Suppressor macrophage (primary cell): ENCODE results near the gene REXO4.
"Not testable (repeated sequence)": the region's sequence is repeated elsewhere in the genome, so short reads cannot be mapped to it uniquely, and the experiment has no call there.

Source experiments
- DNase-seq, 4 experiments: peaks; one replicate each; pipeline ENCODE4 v3.0.0-alpha.2; 2020 to 2022

REXO4 gene

DNA sequence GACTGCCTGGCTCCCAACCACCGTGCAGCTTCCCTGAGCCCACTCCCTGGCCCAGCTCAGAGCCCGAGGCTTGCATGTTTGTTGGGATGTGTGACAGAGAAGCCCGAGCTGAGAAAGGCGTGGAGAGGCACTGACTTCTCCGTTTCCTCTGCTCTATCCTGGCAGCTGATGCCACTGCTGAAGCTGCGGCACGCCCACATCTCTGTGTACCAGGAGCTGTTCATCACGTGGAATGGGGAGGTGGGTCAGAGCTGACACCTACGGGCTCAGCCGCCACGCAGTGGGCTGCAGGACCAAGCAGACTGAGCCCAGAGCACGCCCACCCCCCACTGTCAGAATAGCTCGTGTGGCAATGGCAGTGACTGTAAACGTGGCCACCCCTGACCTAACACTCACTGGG lies 32.4 kb downstream of the REXO4 start:
- no peak for DNase-seq

DNA sequence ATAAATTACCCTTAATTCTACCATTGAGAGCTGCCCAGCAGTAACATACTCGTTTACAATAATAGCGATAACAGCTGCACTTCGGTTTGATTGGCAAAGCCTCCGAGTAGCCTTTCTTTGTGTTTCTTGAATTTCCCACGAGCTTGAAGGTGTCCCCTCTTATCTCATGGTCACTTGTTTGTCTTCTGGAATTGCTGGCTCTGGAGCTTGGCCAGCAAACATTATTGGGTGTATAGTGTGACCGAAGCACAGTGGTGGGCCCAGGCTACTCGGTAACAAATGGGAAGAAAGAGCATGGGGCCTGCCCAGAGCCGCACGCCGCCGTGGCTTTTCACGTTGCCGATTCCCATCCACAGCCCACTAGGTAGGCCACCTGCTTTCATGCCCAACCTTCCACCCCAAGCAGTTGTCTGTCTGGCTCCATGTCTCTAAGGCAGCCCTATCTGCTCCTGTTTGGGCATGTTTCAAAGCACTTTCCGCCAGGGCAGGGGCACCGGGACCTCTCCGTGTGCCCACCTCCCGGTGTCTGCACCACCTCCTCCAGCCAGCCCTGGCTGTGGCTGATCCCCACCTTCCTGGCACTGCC lies 33.0 kb downstream of the REXO4 start:
- DNase-seq = no peak

DNA sequence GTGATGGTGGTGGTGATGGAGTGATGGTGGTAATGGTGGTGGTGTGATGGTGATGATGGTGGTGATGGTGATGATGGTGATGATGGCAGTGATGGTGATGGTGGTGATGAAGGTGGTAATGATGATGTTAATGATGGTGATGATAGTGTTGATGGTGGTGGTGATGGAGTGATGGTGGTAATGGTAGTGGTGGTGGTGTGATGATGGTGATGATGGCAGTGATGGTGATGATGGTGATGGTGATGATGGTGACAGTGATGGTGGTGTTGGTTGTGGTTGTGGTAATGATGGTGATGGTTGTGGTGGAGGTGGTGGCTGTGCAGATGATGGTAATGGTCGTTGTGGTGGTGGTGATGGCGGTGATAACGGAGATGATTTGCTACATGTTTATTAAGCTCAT lies 34.4 kb downstream of the REXO4 start:
- DNase-seq = no peak

DNA sequence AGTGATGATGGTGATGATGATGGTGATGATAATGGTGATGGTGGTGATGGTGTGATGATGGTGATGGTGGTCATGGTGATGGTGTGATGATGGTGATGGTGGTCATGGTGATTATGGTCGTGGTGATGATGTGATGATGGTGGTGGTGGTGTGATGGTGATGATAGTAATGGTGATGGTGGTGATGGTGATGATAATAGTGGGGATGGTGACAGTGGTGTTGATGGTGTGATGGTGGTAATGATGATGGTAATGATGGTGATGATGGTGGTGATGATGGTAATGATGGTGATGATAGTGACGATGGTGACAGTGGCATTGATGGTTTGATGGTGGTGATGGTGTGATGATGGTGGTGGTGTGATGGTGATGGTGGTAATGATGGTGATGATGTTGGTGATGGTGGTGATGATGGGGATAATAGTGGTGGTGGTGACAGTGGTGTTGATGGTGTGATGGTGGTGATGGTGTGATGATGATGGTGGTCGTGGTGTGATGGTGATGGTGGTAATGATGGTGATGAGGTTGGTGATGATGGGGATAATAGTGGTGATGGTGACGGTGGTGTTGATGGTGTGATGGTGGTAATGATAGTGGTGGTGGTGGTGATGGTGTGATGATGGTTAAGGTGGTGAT lies 35.2 kb downstream of the REXO4 start:
- no peak for DNase-seq

DNA sequence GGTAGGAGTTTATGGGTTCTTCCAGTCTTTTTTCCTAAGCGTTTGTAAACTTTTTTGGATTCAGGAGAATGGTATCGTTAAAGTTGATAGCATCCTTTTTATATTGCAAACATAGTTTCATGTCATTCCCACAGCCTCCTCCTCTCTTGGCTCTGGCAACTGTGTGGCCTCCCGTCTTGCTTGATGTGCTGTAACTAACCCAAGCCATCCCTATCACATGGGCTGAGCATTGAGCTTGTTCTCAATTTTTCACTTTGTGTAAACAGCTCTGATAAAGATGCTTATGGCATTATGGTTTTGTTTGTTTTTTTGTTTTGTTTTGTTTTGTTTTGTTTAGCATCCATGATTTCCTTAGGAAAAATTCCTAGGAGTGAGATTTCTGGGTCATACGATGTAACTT lies 37.1 kb downstream of the REXO4 start:
- no peak for DNase-seq

DNA sequence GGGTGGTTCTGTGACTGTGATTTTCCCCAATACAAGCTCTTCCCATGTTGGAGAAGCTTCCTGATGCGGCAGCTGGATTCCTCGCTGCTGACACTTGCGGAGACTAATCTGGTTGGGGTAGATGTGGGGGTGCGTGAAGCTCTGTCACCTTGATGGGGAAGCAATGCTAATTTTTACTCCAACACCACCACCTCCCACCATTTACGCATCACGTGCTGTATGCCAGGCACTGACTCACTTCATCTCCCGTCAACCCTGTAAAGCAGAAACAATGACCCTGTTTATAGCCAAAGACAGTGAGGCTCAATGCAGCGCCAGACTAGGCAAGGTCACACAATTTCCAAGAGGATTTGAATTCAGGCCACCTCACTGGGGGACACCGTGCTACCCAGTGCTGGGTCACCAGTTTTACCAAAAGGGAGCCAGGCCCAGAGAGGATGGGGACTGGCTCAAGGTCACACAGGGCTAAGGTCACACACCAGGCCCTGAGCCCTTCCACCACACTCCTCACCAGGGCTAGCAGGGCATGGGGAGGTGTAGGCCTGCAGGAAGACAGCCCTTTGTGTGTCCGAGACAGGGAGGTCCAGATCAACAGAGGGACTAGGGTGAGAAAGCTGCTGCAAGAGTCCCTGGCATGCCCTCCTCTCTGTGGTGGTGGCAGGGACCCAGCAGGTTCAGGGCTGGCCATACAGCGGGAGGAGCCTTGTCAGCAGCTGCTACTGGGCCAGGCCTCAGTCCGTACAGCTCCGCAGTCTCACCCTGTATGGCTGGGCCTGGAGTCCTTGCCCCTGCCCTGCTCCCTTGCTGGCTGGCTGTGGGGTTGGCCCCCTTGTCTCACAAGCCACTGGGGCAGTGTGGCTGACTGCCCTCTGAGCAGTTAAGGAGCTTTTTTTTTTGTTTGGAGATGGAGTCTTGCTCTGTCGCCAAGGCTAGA lies 38.4 kb downstream of the REXO4 start:
- DNase-seq = no peak

DNA sequence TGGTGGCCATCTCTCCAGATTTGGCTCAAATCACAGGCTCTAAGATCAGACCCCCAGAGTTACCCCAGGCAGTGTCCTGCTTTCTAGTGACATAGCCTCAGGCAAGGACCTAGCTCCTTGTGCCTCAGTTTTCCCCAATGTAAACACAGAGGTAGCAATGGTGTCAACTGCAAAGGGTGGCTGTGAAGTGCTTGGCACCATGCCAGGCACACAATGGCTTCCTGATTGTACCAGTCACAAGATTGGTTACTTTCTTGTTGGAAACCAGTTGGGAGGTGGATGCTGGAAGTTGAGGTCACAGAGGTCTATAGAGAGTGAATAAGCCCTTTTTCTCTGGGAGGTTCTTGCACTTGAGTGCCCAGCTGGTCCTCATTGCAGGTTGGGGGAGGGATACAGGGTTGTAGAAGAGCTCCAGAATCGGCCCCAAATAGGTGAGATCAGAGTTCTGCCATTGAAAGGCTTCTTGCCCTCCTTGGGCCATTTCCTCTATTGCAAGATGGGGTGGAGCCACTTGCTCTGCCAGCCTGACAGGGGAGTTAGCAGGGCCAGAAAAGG lies 39.3 kb downstream of the REXO4 start:
- no peak for DNase-seq

DNA sequence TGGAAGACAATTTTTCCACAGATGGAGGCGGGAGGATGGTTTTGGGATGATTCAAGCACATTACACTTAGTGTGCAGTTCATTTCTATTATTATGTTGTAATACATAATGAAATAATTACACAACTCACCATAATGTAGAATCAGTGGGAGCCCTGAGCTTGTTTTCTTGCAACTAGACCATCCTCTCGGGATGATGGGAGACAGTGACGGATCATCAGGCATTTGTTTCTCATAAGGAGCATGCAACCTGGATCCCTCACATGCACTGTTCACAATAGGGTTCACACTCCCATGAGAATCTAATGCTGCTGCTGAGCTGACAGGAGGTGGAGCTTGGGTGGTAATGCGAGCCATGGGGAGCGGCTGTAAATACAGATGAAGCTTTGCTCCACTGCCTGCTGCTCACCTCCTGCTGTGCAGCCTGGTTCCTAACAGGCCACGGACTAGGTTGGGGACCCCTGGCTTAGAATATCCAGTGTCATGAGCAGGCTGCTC lies 40.0 kb downstream of the REXO4 start:
- DNase-seq = no peak

DNA sequence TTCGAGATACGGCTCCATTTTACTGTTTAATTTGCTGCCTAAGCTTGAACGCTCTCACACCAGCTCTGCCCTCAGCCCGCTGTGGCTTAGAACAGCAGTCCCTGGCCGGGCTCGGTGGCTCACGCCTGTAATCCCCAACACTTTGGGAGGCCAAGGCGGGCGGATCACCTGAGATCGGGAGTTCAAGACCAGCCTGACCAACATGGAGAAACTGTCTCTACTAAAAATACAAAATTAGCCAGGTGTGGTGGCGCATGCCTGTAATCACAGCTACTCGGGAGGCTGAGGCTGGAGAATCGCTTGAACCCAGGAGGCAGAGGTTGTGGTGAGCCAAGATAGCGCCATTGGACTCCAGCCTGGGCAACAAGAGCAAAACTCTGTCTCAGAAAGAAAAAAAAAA lies 40.5 kb downstream of the REXO4 start:
- not testable (repeated sequence) for DNase-seq

DNA sequence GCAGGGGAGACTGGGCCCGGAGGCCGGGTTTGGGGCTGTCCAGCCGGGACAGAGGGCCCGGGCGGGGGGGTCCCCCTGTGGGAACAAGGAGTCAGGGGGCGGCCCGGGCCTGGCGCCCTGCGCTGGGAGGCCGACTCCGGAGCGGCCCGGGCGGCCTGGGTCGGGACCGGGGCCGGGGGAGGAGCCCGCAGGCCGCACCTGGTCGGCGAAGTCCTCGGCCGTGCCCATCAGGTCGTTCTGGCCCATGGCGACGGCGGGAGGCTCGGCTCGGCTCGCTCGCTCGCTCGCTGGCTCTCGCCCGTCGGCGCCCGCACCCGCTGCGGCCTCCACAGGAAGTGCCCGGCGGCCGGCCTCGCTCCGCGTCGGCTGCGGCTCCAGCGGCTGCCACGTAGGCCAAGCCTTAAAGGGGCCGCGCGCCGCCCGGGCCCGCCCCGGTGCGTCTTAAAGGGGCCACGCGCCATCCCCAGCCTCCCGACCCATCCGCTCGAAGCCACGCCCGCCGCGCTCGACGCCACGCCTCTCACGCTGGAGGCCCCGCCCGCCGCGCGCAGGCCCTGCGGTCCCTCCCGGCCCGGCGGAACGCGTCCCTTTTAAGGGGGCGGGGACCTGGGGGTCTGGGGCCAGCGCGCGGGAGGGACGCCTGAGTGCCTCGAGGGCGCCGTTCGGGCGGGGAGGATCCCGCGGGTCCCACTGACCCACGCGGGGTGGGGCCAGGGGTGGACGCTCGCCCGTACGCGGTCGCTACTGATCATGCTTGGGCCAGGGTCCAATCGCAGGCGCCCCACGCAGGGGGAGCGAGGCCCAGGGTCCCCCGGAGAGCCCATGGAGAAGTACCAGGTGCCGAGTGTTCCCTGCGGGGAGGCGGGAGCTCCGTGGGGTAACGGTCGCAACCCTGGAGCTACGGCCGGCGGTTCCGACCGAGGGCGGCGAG lies 41.8 kb downstream of the REXO4 start, which contains the start of the genes STKLD1 and SURF4:
Gene STKLD1 (plus strand): TSS at position 643 of the 931 bp plus-strand sequence. CDS start 108 bp downstream, at position 751.
Gene SURF4 (minus strand): TSS at position 337 of the 931 bp plus-strand sequence. CDS start 91 bp downstream, at position 246.
- peak; percentile 98 to 100 (median 98) for DNase-seq

DNA sequence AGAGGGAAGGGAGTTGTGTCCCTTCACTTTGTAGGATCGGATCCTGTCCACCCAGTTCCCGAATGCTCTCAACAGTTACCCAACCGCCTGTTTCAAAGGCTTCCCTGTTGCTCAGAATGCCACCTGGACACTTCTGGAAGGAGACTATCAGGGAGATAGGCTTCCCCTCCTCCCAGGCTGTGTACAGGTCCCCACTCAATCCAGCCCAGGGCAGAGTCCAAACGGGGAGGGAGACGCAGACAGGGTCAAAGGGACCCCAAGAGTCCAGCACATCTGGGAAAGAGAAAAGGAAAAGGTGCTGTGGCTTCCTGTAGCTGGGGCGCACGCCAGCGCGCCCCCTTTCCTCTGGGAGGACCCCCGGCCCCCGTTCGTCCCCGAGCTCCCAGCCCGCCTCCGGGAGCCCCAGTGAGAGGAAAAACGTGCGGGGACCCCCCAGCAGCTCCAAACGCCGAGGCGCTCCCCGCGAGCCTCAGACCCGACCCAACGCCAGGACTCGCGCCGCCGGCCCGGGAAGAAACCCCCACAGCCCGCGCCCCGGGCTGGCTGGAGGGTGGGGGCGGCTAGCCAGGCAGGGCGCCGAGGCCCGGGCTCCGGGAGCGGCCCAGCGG lies 42.6 kb downstream of the REXO4 start:
- peak; percentile 27 to 64 (median 60) for DNase-seq

DNA sequence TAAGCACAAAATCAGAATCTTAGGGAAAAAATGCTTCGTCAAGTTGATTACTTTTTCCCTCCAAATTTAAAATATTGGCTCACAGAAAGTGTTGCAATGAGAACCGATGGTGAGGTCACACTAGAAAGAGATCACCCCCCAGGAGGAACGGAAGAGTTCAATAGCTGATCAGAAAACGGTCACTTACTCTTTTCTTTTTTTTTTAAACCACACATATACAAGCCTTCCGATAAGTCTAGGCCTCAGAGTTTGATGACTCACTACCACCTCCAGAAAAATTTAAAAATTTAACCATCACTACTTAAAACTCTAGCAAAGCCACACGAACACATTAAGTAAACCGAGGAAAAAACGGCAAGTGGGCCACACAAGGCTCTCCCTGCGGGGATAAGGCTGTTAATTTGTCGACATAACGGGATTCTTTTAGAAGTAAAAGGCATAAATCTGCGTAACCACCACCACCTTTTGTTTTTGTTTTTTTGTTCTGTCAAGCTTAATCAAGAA lies 43.1 kb downstream of the REXO4 start:
- peak in 2 of 4 experiments; percentile 54 to 57 for DNase-seq

DNA sequence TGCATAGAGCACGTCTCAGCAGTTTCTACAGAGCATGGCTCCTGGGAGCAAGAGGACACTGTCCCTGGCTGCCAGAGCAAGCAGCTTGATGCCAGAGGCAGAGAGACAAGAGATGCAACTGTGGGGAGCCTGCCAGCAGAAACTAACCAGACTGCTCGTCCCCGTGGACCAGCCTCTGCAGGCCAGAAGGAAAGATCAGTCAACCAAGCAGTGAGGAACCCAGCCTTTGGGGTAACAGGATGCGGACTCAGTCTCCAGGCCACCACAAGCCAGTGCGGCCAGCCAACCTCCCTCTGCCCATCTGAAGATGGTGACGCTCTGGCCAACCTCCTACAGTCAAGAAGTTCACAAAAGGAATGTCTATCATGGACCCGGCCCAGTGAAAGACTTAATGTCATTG lies 45.7 kb downstream of the REXO4 start:
- no peak for DNase-seq

DNA sequence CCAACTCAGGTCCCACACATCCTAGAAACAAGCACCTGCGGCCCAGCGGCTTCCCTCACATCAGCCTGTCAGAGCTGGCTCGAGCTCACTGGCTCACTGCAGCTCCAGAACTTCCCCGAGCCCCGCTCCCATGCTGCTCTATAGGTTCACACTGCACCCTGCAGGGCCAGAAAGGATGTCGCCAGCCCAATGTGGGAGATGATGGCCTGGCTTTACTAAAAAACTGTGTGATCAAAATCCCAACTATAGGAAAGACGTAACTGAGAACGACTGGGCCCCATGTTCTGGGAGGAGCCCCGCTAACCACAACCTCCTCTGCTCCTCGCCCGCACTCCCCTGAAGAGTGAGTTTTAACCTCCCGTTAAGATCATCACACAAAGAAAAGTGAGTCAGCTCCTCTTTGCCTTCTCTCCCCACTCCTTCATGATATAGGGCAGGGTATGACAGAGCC lies 46.5 kb downstream of the REXO4 start:
- peak in 2 of 4 experiments; percentile 31 to 45 for DNase-seq

DNA sequence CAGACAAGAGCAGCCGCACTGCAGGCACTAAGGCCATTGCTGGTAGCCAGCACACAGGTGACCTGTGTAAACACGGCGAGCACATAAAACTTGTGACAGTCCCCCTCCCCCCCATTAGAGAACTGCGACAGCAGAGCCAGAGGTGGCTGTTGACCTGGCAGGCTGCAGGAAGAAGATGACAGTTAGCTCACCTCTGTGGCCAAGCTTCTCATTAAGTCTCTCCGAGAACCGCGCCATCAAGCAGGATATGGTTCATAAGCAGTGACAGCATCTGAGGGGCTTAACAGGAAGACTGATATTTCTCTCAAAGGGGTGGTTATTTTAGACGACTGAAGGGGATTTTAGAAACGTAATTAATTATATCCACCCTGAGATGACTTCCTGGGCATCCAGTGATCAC lies 47.1 kb downstream of the REXO4 start:
- no peak for DNase-seq

DNA sequence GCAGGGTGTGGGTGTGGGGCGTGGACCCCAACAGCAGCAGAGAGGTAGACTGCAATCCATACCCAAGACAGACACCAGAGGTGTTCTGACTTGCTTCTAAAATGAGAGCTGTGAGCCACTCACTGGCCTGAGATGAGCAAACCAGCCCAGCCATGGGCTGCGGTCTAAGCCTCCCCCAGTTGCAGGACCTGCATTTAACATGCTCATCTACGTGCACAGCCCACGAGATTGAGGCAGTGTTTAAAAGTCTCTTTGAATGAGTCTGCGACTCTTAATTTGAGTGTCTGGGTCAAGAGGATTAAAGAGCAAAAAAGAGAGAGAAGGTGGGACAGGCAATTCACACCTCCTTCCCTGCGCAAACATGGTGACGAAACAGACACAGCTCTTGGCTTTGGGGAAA lies 47.9 kb downstream of the REXO4 start:
- no peak for DNase-seq

DNA sequence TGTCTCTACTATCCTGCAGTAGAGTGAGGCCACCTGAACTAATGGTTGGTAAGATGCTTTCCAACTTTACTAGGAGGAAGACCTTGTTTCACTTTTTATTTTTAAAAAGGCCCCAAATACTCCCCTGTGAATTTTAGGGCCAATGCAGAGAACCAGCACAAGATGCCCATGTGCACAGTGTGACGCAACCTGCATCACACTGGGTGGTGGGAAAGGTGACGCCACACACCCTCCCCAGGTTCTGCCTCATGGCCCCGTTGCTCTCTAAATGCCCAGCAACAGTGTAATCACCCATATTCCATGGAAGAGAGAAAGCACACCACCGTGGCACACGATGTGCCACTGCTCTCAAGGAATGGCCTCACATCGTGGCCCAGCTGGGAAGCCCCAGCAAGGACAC lies 48.4 kb downstream of the REXO4 start:
- no peak for DNase-seq

DNA sequence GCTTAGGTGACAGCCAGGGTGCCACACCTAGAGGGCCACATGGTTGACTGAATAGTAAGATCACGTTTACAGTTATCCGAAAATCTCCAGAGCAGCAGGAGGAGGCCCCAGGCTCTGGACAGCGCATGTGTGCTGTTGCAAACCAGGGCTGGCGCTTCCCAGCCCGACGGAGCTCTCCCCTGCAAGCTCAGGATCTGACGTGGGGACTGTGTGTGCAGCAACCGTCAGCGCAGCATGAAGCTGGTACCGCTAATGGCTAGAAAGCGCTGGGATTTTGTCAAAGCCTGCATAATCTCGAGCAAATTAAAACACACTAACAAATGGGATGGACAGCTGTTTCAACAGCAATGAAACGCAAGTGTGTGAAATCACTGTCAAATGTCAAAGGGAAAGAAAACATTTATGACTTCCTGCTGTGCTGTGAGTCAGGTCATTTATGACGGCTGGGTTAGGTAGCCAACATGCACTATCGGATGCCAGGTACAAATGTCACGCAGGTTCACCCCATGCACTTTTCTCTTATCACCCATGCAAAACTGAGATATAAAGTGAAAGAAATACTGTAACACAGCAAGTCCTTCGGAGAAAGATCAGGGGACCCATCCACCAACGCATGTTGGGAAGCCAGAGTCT lies 49.4 kb downstream of the REXO4 start:
- no peak for DNase-seq

DNA sequence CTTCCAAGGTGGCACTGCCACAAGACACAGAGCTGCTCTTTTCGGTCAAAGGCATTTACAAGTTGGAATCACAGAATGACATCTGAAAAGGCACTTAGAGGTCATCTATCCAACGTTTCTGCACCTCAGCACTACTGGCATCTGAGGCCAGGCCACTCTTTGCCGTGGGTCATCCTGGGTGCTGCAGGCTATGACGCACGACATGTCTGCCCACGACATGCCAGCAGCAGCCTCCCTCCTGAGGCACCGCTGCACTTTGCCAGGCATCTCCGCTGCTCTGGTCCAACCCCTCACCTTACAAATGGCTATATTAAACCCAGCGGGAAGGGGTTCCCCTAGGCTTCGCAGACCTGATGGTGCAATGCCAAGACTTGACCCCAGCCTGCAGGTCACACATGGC lies 50.0 kb downstream of the REXO4 start:
- no peak for DNase-seq

DNA sequence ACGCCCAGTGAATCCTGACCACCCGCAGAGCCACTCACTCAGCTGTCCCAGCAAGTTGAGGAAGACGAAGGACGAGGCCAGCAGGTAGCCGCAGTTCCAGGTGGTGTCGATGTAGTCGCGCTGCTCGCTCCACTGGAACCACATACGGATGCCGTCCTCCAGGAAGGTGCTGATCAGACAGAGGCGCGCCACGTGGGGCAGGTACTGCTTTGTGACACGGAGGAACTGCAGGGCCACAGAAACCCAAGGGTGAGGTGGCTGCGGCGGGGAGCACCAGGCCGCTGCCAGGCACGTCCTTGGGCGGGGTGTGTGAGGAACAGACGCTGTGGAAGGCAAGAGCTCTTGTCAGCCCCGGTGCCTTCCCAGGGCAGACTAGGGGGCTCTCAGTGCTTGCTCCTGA lies 50.6 kb downstream of the REXO4 start:
- no peak for DNase-seq
